GM13976 (cell line): Measurements from ENCODE around the gene CREB3L1.

Experiments used
- DNase-seq: peaks from one replicate; pipeline ENCODE4 v3.0.0; 2012; ENCODE audit warnings: low spot score
- CTCF ChIP-seq: IDR thresholded peaks from 2 replicates; pipeline ENCODE4 v1.5.1; 2012; ENCODE audit warnings: borderline replicate concordance, mild to moderate bottlenecking; ENCODE audit not compliant: insufficient read depth; ENCODE audit errors: extremely low read depth, missing control alignments, control extremely low read depth
- in situ Hi-C: fragments of 300-500 bp; cut with MboI; formaldehyde crosslinking; loops from one replicate; pipeline ENCODE4 v1.12.0; 2022; ENCODE audit warnings: low sequenced_read_pairs, mixed read lengths, inconsistent platforms; ENCODE audit not compliant: unreplicated experiment

The CREB3L1 gene

GRCh38 chr11:46272816-46273427, 4.5 kb upstream of the CREB3L1 start:
- DNase-seq: no peak
- in situ Hi-C loops: no loop called here
- TF ChIP-seq CTCF: no peak

GRCh38 chr11:46273511-46274205, 3.8 kb upstream of the CREB3L1 start:
- TF ChIP-seq CTCF: no peak
- no peak for DNase-seq
- in situ Hi-C loops: no loop called here

- DNase-seq: no peak
- in situ Hi-C loops: no loop called here
- TF ChIP-seq CTCF: no peak
Measured at GRCh38 chr11:46275964-46276641, 1.4 kb upstream of the CREB3L1 start.

GRCh38 chr11:46277313-46277621, 195 bp upstream of the CREB3L1 start:
- no peak for DNase-seq

GRCh38 chr11:46278387-46279125, 1.1 kb downstream of the CREB3L1 start:
- in situ Hi-C loops: no loop called here
- peak; percentile 36 for TF ChIP-seq CTCF
- peak; percentile 70 for DNase-seq

More at GRCh38 chr11:46277313-46277621, 195 bp upstream of the CREB3L1 start:
- in situ Hi-C loops: no loop called here
- no peak for TF ChIP-seq CTCF

GRCh38 chr11:46279126-46280099, 2.0 kb downstream of the CREB3L1 start:
- in situ Hi-C loops: no loop called here
- no peak for DNase-seq
- TF ChIP-seq CTCF: no peak
